SU-DHL-6 (cell line): ENCODE results near the gene DDX56.

Experiments used
- H2AFZ ChIP-seq: fragments of 200-600 bp; sonication (generic); 2 replicates; pipeline ENCODE4 v1.6.1; 2014; ENCODE audit warnings: low read depth, mild to moderate bottlenecking, moderate library complexity, mixed read lengths, antibody characterized with exemption, low read length; ENCODE audit not compliant: severe bottlenecking
- H3F3A ChIP-seq: fragments of 200-600 bp; shearing (Covaris generic); 2 replicates; pipeline ENCODE4 v1.6.0; 2016; ENCODE audit warnings: antibody characterized with exemption, mild to moderate bottlenecking; ENCODE audit not compliant: insufficient read depth
- H3K27ac ChIP-seq: fragments of 200-600 bp; sonication (generic); 2 replicates; pipeline ENCODE4 v1.5.1; 2016; ENCODE audit warnings: low read depth, mild to moderate bottlenecking, low read length, moderate library complexity, mixed read lengths
- H3K27me3 ChIP-seq: fragments of 200-600 bp; sonication (generic), shearing (Covaris generic); 2 replicates; pipeline ENCODE4 v1.6.0; 2014; ENCODE audit warnings: mild to moderate bottlenecking, low read length
- H3K36me3 ChIP-seq: fragments of 200-600 bp; sonication (generic); 2 replicates; pipeline ENCODE4 v1.6.1; 2014; ENCODE audit warnings: mild to moderate bottlenecking, low read length, mixed read lengths
- H3K4me2 ChIP-seq: fragments of 300-600, 200-600 bp; shearing (Covaris generic), sonication (generic); 2 replicates; pipeline ENCODE4 v1.6.0; 2014; ENCODE audit warnings: low read length, low read depth, mild to moderate bottlenecking; ENCODE audit not compliant: poor library complexity, severe bottlenecking
- H3K4me3 ChIP-seq: fragments of 200-600 bp; sonication (generic); 2 replicates; pipeline ENCODE4 v1.5.1; 2014; ENCODE audit warnings: antibody characterized with exemption, low read length, mild to moderate bottlenecking, mixed read lengths; ENCODE audit not compliant: insufficient read depth, poor library complexity, severe bottlenecking
- H3K79me2 ChIP-seq: fragments of 200-600 bp; sonication (generic); 2 replicates; pipeline ENCODE4 v1.6.1; 2014; ENCODE audit warnings: mild to moderate bottlenecking, low read length, moderate library complexity; ENCODE audit not compliant: insufficient read depth
- H3K9ac ChIP-seq: fragments of 200-600 bp; sonication (generic); 2 replicates; pipeline ENCODE4 v1.7.0; 2014; ENCODE audit warnings: mild to moderate bottlenecking, low read length
- H3K9me2 ChIP-seq: fragments of 200-600 bp; sonication (generic); replicated peaks from 2 replicates; pipeline ENCODE4 v1.6.1; 2014; ENCODE audit warnings: low read length; ENCODE audit not compliant: insufficient read depth
- H3K9me3 ChIP-seq: fragments of 200-600 bp; sonication (generic); 2 replicates; pipeline ENCODE4 v1.6.1; 2014; ENCODE audit warnings: low read length, mixed read lengths; ENCODE audit not compliant: insufficient read depth
- H4K20me1 ChIP-seq: fragments of 200-600 bp; sonication (generic); 2 replicates; pipeline ENCODE4 v1.6.1; 2014; ENCODE audit warnings: low read depth, mild to moderate bottlenecking, antibody characterized with exemption, low read length, moderate library complexity, mixed read lengths
- EZH2phosphoT487 ChIP-seq: fragments of 200-600 bp; sonication (generic), shearing (Covaris generic); conservative IDR thresholded peaks from 2 replicates; pipeline ENCODE4 v1.6.1; 2018; ENCODE audit warnings: mild to moderate bottlenecking, antibody characterized with exemption, low read length, moderate library complexity, mixed read lengths
- TF ChIP-seq, protein P1 (sequence below): fragments of 200-600 bp; sonication (generic); IDR thresholded peaks from one replicate; pipeline ENCODE4 v1.5.1; 2017; ENCODE audit warnings: antibody characterized with exemption, mild to moderate bottlenecking, low read length, moderate library complexity; ENCODE audit not compliant: insufficient read depth, poor library complexity, severe bottlenecking

The DDX56 gene

DNA sequence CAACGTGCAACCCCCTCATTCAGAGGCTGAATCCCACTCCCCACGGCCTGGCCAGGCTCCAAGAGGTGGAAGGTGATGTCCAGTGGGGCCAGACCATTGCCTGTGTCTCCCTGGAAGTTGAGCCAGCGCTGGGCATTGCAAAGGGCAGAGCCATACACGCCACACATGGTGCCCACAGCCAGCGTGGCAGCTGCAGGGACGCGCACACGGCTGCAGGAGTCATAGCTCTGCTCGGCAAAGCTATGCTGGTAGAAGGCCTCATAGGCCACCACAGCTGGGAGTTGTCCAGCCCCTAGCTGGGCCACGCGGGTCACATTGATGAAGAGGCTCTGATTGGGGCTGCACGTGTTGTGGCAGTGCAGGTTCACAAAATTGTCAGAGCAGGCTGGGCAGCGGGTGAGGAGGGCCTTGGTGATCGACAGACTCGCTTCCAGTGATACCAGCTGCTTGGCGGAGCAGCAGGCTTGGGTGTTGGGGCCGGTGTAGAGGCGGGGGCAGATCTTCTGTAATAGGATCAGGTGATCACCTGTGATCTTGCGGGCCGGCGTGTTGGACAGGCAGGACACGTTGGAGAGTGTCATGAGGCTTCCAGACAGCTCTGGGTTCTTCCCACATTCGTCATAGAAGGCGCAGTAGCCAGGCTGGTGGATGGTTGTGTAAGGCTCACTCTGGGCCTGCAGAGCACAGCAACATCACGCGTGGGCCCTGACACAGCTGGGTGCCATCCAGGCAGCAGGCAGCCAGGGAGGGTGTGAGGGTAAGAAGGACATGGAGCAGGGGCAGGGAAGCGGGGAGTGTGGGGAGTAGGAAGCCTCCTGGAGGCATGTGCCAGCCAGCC lies 33.8 kb downstream of the DDX56 start:
- Histone ChIP-seq H3K27ac (no peak overlapping the region), H3K9me2 (no peaks in the 10 kb centered on the region), H3K9me3 (no peaks in the 10 kb centered on the region), H3K4me2 (no peak overlapping the region), H3K36me3 (no peaks in the 10 kb centered on the region), H2AFZ (no peak overlapping the region), H3K27me3 (no peaks in the 10 kb centered on the region), H4K20me1 (no peaks in the 10 kb centered on the region), H3K79me2 (no peaks in the 10 kb centered on the region), H3F3A (no peaks in the 10 kb centered on the region), H3K4me3 (no peak overlapping the region), H3K9ac (no peak overlapping the region)
- TF ChIP-seq EZH2phosphoT487: no peak
- TF ChIP-seq, protein P1, sequence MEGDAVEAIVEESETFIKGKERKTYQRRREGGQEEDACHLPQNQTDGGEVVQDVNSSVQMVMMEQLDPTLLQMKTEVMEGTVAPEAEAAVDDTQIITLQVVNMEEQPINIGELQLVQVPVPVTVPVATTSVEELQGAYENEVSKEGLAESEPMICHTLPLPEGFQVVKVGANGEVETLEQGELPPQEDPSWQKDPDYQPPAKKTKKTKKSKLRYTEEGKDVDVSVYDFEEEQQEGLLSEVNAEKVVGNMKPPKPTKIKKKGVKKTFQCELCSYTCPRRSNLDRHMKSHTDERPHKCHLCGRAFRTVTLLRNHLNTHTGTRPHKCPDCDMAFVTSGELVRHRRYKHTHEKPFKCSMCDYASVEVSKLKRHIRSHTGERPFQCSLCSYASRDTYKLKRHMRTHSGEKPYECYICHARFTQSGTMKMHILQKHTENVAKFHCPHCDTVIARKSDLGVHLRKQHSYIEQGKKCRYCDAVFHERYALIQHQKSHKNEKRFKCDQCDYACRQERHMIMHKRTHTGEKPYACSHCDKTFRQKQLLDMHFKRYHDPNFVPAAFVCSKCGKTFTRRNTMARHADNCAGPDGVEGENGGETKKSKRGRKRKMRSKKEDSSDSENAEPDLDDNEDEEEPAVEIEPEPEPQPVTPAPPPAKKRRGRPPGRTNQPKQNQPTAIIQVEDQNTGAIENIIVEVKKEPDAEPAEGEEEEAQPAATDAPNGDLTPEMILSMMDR: no peak

GRCh38 chr7:44538798-44539668 lies 34.7 kb downstream of the DDX56 start:
- Histone ChIP-seq H2AFZ (no peak overlapping the region), H3F3A (no peaks in the 10 kb centered on the region), H3K9ac (no peak overlapping the region), H3K9me2 (no peaks in the 10 kb centered on the region), H4K20me1 (no peaks in the 10 kb centered on the region), H3K9me3 (no peaks in the 10 kb centered on the region), H3K4me3 (no peak overlapping the region), H3K27me3 (no peaks in the 10 kb centered on the region), H3K4me2 (no peak overlapping the region), H3K27ac (no peak overlapping the region), H3K79me2 (no peaks in the 10 kb centered on the region), H3K36me3 (no peaks in the 10 kb centered on the region)
- TF ChIP-seq, protein P1: no peak
- no peak for TF ChIP-seq EZH2phosphoT487

- Histone ChIP-seq H3K36me3 (no peaks in the 10 kb centered on the region), H3K79me2 (no peaks in the 10 kb centered on the region), H3K9me2 (no peaks in the 10 kb centered on the region), H3K4me2 (no peak overlapping the region), H3K27me3 (no peaks in the 10 kb centered on the region), H4K20me1 (no peaks in the 10 kb centered on the region), H3K27ac (no peak overlapping the region), H3K4me3 (no peak overlapping the region), H3K9me3 (no peaks in the 10 kb centered on the region), H3K9ac (no peak overlapping the region), H2AFZ (no peak overlapping the region), H3F3A (no peaks in the 10 kb centered on the region)
- TF ChIP-seq EZH2phosphoT487: no peak
- TF ChIP-seq, protein P1: no peak
These were observed 35.5 kb downstream of the DDX56 start for GRCh38 chr7:44538093-44538797.
